Epidermal melanocyte (primary cell): ENCODE results near the gene XXYLT1.

ENCODE experiments used
- DNase-seq: peaks from one replicate; pipeline ENCODE4 v3.0.0; 2011; ENCODE audit warnings: low spot score; ENCODE audit not compliant: insufficient read length

The XXYLT1 gene

DNA sequence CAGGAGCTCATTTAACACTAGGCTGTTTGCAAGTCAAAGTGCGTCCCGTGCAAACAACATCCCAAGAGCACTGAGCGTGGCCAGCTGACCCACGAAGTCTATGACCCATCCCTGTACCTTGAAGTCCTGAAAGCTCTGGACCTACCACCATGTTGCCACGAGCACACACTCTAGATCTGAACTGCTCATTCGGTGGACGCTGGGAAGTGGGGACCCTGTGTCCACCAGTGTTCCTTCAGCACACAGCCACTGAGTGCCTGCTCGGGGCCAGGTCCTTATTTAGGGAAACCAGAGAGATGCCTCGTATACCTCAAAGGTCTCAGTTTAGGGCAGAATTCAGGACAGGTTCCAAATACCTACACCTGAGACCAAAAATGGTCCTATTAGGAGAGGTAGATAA, 236.9 kb downstream of the XXYLT1 start:
- DNase-seq, result no peak

DNA sequence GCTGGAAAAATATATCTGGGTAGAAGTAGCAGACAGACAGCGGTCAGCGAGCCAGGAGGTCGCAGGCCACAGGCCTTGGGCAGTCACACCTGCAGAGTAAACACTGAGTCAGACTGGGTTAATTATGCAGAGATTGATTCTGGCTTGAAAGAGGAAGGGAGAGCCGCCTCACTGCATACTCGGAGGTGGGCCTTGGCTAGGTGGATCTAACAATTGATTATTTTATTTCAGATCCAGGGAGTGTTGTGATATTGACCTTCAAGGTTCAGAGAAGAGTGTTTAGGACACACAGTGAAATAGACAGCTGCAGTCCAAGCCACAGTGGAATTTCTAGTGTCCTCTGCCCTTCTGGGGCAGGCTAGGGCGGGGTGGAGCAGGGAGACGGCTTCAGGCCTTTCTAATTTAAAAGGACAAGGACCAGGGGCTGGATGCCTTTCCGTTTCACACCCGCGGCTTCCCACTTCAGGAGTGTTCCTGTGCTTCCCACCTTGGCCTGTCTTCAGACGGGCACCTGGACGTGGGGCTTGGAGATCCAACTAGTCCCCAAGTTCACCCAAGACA, 237.3 kb downstream of the XXYLT1 start:
- DNase-seq, result no peak

DNA sequence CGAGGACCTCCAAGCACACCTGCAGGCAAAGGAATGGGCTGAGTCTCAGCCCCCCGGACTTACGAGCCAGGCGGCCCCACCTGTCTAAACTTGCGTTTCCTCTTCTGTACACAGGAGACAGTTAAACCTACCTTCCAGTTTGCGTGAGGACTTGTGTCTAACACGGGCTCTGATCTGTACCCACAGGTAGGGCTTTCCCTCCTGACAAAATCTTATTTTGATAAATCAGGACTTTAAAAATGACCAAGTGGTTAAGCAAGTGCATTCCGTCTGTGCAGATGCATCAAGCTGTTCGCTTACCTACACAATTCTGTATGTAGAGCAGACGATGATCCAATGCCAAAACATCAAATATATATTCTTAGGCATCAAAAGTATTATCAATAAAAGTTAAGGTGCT, 238.0 kb downstream of the XXYLT1 start:
- no peak for DNase-seq

DNA sequence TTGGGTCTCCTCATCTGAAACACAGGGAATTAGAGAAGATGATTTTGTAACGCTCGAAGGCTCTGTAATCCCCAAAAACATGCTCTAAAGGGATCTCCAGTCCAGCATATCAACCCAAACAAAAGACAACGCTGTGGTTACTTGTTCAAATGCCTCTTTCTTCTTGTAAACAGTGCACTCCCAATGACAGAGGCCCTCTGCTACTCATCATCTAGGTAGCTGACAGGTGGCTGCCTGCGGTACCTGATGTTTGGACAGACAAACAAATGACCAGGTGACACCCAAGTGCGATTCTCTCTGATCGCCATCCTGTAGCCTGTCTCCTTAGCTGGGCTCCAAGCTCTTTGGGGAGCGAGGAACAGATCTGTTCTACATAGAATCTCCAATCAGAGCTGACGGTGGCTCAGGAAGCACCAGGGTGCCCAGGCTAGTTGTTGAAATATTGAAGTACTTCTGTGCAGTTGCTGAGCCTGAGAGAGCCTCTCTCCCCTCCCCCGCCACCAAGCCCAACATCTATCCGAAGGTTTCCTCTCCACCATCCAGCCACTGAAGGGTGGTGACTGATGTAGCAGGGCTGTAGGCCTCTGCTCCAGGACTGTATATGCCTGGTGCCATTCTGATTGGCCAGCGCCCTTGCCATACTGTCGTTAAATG, 238.7 kb downstream of the XXYLT1 start:
- DNase-seq, result no peak

DNA sequence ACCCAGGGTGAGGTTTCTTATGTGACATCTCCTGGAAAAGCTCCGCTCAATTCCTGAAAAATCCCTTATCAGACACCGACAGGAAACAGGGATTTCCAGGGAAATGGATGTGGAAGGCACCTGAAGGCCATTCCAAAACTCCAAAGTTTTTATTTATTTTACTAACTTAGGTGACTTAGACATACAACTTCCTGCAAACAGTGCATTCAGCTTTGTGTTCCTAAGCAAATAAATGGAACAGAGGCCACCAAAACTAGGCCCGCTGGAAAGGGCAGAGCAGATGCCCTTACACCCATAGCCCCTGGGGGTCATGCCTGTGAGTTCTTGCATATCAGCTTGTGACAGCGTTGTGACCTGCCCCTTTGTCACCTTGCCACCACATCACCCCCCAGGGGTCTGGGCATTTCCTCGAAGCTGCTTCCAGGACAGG, 239.4 kb downstream of the XXYLT1 start:
- no peak for DNase-seq

DNA sequence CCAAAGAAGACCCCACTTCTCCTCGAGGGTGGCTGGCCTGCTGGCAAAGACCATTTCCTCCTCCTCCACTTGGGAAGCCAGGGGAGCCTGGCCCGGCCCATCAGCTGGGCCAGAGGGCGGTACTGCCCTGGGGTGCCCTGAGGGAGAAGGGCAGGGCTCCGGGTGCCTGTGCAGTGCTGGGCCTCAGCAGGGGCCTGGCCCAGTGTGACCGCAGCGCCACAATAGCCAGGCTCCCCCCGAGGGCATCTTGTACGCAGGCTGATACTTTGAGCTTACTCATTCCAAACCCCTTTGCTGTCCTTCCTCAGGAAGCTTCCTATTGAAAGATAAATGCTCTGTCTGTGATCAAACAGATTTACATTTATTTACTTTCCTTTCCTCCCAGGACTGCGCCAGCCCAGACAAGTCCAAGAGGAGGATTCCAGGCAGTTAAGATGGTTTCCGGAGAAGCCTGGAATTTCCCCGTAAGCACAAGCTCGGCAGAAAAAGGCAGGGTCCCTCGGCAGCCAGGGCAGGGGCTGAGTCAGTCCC, 240.1 kb downstream of the XXYLT1 start:
- DNase-seq, result no peak

DNA sequence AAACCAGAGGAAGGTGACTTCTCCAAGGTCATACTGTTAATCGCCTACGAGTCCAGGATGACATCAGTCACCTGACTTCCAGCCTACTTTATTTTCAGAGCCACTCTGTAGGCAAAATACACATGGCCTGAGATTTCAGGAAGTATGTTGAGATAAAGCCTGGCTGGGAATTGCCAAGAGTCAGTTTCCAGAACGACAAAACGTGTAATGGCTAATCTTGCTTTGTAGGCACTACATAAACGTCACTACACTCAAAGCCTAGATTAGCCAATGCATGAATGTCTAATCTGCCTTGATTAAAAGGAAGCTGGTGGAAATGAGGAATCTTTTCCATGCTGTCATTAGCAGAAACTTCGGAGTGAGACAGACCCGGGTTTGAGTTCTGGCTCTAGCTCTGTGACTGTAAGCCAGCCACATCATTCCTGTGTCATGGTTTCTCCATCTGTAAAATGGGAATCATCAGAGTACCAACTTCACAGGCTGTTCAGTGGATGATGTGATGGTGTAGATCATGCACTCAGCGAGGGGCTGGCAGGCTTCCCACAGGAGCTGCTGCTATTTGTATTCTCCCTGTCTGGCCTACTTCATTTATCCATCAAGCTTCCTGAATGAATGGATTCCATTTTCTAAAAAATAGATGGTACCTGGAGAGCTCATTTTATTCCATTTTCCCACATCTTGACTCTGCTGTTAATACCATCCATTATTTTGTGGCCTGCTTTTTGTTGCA, 241.9 kb downstream of the XXYLT1 start:
- no peak for DNase-seq

DNA sequence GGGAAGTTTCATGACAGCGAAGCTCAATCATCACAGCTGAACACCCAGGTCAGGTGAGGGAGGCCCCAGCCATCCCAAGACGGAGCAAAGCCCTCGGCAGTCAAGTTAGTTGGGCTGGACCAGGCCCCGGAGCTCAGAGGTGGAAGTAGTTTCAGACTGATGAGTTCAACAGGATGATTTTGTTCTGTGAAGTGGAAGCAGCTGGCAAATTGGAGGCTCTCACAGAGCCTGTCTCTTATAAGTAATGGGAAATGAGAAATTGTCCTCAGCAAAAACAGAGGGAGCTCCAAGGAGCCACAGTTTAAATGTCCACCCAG, 245.1 kb downstream of the XXYLT1 start:
- no peak for DNase-seq

DNA sequence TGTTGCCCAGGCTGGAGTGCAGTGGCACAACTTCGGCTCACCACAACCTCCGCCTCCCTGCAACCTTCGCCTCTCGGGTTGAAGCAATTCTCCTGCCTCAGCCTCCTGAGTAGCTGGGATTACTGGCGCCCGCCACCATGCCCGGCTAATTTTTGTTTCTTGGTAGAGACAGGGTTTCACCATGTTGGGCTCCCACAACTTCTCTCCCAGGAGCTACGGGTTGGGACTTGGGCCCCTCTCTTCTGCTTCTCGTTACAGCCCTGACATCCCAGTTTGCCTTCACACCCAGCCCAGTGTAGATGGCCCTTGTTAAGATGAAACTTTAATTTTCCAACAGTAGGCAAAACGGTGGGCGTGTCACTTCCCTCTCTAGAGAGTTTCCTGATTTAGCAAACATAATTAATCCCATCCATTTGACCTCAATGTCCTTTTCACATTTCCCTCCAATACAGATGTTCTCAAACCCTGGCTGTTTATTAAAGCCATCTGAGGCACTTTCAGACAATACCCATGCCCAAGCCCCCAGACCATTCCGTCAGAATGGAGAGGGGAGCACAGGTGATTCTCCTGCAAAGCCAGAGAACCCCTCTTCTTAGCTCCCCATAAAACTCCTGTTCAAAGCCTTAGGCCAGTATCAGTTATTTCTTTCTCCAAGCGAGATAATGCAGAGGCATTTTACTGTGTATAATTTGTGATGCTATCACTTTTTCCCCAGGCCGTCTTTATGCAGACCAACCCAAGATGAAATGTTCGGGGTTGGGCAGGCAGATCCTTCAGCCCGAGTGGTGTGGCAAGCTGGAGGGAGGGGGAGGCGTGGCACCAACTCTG, 245.7 kb downstream of the XXYLT1 start:
- no peak for DNase-seq

DNA sequence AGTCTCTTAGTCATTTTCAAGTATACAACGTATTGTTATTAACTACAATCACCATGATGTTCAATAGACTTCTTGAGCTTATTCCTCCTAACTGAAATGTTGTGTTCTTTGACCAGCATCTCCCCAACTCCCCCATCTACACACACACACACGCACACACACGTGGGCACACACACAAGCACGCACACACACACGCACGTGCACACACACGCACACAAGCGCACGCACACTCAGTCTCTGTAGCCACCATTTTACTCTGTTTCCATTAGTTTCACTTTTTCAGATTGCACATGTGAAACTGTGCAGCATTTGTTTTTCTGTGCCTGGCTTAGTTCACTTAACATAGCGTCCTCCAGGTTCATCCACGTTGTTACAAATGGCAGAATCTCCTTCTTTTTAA, 247.0 kb downstream of the XXYLT1 start:
- DNase-seq, result no peak

DNA sequence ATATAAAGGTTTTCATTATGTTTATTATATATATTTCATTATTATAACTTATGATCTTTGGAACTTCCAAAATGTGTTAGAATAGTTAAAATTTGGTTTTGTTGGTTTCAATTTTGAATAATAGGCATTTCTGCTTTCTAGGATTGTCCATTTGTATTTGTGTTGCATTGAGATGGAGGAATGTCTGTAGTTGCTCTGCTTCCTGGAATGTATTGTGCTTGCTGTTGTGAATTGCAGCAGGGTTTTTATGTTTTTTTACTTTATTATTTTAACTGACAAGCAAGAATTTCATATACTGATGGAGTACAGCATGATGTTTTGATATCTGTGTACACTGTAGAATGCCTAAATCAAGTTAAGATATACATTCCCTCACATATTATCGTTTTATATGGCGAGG, 247.4 kb downstream of the XXYLT1 start:
- DNase-seq, result no peak

DNA sequence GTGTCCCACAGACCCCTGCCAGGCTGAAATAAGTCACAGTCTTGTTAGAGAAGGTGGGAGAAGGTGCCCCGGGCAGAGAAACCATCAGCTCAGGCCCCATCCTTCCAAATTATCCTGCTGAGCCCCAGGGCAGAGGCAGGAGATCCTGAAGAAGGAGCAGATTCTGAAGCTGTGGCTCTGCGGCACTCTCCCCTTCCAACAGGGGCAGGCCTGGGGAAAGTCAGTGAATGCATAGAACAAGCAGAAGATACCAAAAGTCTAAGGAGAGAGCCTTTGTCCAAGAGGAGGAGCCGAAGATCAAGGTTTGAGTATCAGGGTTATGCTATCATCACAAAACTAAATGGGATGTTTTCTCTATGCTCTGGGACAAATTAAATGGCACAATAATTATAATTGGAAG, 249.3 kb downstream of the XXYLT1 start:
- no peak for DNase-seq

DNA sequence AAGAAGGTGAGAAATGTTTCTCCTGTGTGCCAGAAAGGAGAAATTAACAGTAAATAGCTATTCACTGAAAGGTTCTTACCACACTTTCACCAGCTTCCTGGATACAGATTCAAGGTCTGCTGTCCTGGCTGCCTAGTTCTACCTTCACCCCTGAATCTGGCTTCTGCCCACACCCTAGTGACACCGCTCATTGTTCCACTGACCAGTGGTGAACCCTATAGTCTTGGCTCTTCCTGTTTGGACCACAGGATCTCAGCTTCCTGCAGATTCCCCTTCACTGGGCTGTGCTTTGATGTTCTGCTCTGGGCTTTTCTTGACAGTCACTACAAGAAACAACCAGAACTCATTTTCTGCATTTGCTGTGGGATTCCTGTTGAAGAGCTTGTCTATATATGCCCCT, 250.0 kb downstream of the XXYLT1 start:
- DNase-seq, result no peak

DNA sequence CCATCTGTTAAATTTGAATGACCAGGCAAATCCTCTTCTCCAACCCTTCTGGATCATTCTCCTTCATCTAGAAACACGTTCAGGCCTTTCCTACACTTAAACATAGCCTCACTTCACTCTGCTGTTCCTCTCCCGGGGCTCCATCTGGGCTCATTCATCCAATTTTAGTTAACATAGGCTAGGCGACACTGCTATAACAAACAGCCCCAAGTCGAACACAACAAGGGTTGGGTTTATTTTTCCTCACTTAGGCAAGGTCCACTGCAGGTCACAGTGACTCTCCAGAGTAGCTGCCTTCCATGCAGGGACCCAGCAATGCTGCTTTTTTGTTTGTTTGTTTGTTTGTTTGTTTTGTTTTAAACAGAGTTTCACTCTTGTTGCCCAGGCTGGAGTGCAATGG, 250.8 kb downstream of the XXYLT1 start:
- no peak for DNase-seq

DNA sequence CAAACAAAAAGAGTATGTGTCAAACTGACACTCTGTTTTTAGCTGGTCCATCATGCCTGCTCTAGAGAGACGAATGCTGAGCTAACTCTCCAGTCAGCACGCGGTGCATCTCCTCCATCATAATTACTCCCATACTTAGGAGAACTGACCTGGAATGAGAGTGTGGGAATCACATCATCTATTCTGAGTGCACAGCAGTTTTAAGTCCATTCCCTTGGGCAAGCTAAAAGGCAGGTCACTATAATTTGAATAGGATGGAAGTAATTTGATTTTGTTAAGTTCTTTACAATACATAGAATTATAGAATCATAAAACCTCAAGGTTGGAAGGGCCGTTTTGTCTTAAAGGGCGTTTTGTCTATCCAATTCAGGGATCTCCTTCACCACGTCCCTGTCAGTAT, 251.6 kb downstream of the XXYLT1 start:
- no peak for DNase-seq
